ENCODE data around the gene NPPB. TPM values are rescaled to one million over a fixed set of nuclear protein-coding genes. Genes with fewer than 3 reads are reported as not detected.

NPPB gene
- total and polyA plus RNA-seq, 8 donors: 1.0 to 12.8 (median 2.7) TPM; not detected in 4

DNA sequence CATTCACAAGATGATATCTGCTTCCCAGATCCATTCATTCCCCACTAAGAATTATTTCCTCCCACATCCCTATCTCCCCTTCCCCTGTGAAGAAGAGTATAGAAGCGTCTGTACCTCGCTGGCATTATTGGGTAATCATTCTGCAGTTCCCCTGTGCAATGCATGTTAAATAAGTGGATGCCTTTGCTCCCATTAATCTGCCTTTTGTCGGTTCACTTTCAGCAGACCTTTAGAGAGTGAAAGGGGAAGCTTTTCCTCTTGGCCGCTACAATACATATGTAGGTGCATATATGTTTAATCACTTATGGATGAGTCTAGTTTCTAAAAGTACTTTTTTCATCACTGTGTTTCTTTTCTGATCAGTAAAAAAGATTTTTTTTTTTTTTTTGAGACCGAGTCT lies 45.7 kb downstream of the NPPB start:
- H3K4me3 ChIP-seq: no peak overlapping the region
- 82 to 93% (median 92%) methylated on average over 5 of the region's 5 CpGs for WGBS, 5 donors
- H3K4me1 ChIP-seq: peaks cover 0 to 18% (median 11%) of the 10 kb centered on the region in 4 donors
- no peak for TF ChIP-seq EP300 (IDR thresholded peaks at IDR 0.05)
- TF ChIP-seq, protein P1, sequence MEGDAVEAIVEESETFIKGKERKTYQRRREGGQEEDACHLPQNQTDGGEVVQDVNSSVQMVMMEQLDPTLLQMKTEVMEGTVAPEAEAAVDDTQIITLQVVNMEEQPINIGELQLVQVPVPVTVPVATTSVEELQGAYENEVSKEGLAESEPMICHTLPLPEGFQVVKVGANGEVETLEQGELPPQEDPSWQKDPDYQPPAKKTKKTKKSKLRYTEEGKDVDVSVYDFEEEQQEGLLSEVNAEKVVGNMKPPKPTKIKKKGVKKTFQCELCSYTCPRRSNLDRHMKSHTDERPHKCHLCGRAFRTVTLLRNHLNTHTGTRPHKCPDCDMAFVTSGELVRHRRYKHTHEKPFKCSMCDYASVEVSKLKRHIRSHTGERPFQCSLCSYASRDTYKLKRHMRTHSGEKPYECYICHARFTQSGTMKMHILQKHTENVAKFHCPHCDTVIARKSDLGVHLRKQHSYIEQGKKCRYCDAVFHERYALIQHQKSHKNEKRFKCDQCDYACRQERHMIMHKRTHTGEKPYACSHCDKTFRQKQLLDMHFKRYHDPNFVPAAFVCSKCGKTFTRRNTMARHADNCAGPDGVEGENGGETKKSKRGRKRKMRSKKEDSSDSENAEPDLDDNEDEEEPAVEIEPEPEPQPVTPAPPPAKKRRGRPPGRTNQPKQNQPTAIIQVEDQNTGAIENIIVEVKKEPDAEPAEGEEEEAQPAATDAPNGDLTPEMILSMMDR (IDR thresholded peaks at IDR 0.05): no peak
- no peak for TF ChIP-seq POLR2A (IDR thresholded peaks at IDR 0.05)
- no peak for TF ChIP-seq POLR2AphosphoS5 (IDR thresholded peaks at IDR 0.05)
- peaks cover 35 to 86% (median 82%) of the 10 kb centered on the region in 4 donors for H3K36me3 ChIP-seq
- H3K27ac ChIP-seq: no peak overlapping the region
- H3K27me3 ChIP-seq: no peaks in the 10 kb centered on the region
- DNase-seq: no peak
- intact Hi-C loops (cut with DNase I; ENCODE audit: low total_unique reads): no loop called here
- no peaks in the 10 kb centered on the region for H3K9me3 ChIP-seq

Small RNAs within 50 kb of the gene (small RNA-seq; reads per million reads assigned to genes)
- 0 reads per million in 4 donors for gene RF02156
- gene RF02157: 0 reads per million in 4 donors
- 0 reads per million in 4 donors for gene RF02158

Other genes with a start within 250 kb of the NPPB start
- 10 to 100 TPM in 1 of 5 donors, 1 to 10 TPM in 2, not detected in 2; 2.5 to 12.5 (median 5.0) TPM for gene FBXO2, start 204.5 kb downstream of the NPPB start, total RNA-seq
- 10 to 100 TPM in 2 of 3 donors, 1 to 10 TPM in 1; 5.5 to 16.7 (median 15.4) TPM for gene FBXO2, start 204.5 kb downstream of the NPPB start, polyA plus RNA-seq
- 10 to 100 TPM in 2 of 5 donors, 1 to 10 TPM in 3; 3.6 to 54.8 (median 9.0) TPM for gene FBXO44, start 204.1 kb downstream of the NPPB start, total RNA-seq
- gene FBXO44, start 204.1 kb downstream of the NPPB start, polyA plus RNA-seq: 10 to 100 TPM in 2 of 3 donors, 1 to 10 TPM in 1; 7.6 to 22.7 (median 17.0) TPM
- gene FBXO6, start 194.7 kb downstream of the NPPB start, total RNA-seq: 1 to 10 TPM in 4 of 5 donors, not detected in 1; 1.2 to 9.1 (median 7.1) TPM
- 10 to 100 TPM; 14.1 to 15.7 (median 15.0) TPM for gene FBXO6, start 194.7 kb downstream of the NPPB start, polyA plus RNA-seq
- gene MAD2L2, start 177.8 kb downstream of the NPPB start, total RNA-seq: 10 to 100 TPM in 3 of 5 donors, 1 to 10 TPM in 2; 7.2 to 23.9 (median 14.3) TPM
- gene MAD2L2, start 177.8 kb downstream of the NPPB start, polyA plus RNA-seq: 10 to 100 TPM; 45.6 to 54.4 (median 47.3) TPM
- gene DRAXIN, start 167.2 kb downstream of the NPPB start, total RNA-seq: under 1 TPM in 1 of 5 donors, not detected in 4; 0.18 TPM
- gene DRAXIN, start 167.2 kb downstream of the NPPB start, polyA plus RNA-seq: under 1 TPM in 2 of 3 donors, not detected in 1; 0.03 to 0.06 TPM
- 10 to 100 TPM in 4 of 5 donors, 1 to 10 TPM in 1; 4.1 to 76.3 (median 21.6) TPM for gene AGTRAP, start 122.8 kb downstream of the NPPB start, total RNA-seq
- gene AGTRAP, start 122.8 kb downstream of the NPPB start, polyA plus RNA-seq: 10 to 100 TPM; 27.8 to 60.3 (median 32.6) TPM
- 1 to 10 TPM in 1 of 5 donors, not detected in 4; 1.6 TPM for gene C1orf167, start 96.8 kb downstream of the NPPB start, total RNA-seq
- gene C1orf167, start 96.8 kb downstream of the NPPB start, polyA plus RNA-seq: 1 to 10 TPM in 2 of 3 donors, not detected in 1; 2.0 to 4.7 TPM
- 100 to 1,000 TPM in 2 of 5 donors, 10 to 100 TPM in 3; 42.0 to 171 (median 75.6) TPM for gene MTHFR, start 53.0 kb downstream of the NPPB start, total RNA-seq
- 1 to 10 TPM; 5.3 to 8.9 (median 5.5) TPM for gene MTHFR, start 53.0 kb downstream of the NPPB start, polyA plus RNA-seq
- 10 to 100 TPM in 4 of 5 donors, 1 to 10 TPM in 1; 4.9 to 49.6 (median 14.6) TPM for gene CLCN6, start 52.8 kb downstream of the NPPB start, total RNA-seq
- 1 to 10 TPM; 4.1 to 6.2 (median 4.1) TPM for gene CLCN6, start 52.8 kb downstream of the NPPB start, polyA plus RNA-seq
- gene NPPA, start 11.2 kb downstream of the NPPB start, total RNA-seq: 1 to 10 TPM in 2 of 5 donors, not detected in 3; 4.2 to 7.2 TPM
- gene NPPA, start 11.2 kb downstream of the NPPB start, polyA plus RNA-seq: 1 to 10 TPM in 2 of 3 donors, under 1 TPM in 1; 0.48 to 2.7 (median 2.0) TPM
- gene KIAA2013, start 67.5 kb upstream of the NPPB start, total RNA-seq: 100 to 1,000 TPM in 2 of 5 donors, 10 to 100 TPM in 3; 21.0 to 525 (median 70.0) TPM
- gene KIAA2013, start 67.5 kb upstream of the NPPB start, polyA plus RNA-seq: 10 to 100 TPM; 14.4 to 28.9 (median 15.5) TPM
- 10 to 100 TPM in 4 of 5 donors, 1 to 10 TPM in 1; 8.2 to 56.2 (median 39.4) TPM for gene PLOD1, start 75.8 kb upstream of the NPPB start, total RNA-seq
- 10 to 100 TPM in 2 of 3 donors, 1 to 10 TPM in 1; 9.8 to 39.5 (median 31.1) TPM for gene PLOD1, start 75.8 kb upstream of the NPPB start, polyA plus RNA-seq
- 10 to 100 TPM; 46.6 to 68.0 (median 53.6) TPM for gene MFN2, start 121.5 kb upstream of the NPPB start, total RNA-seq
- gene MFN2, start 121.5 kb upstream of the NPPB start, polyA plus RNA-seq: 10 to 100 TPM; 31.2 to 41.9 (median 37.4) TPM
- gene MIIP, start 160.6 kb upstream of the NPPB start, total RNA-seq: 100 to 1,000 TPM in 1 of 5 donors, 10 to 100 TPM in 3, 1 to 10 TPM in 1; 1.8 to 107 (median 13.2) TPM
- gene MIIP, start 160.6 kb upstream of the NPPB start, polyA plus RNA-seq: 10 to 100 TPM; 22.1 to 32.7 (median 25.7) TPM
- gene TNFRSF8, start 204.4 kb upstream of the NPPB start, total RNA-seq: under 1 TPM in 3 of 5 donors, not detected in 2; 0.18 to 0.58 (median 0.45) TPM
- gene TNFRSF8, start 204.4 kb upstream of the NPPB start, polyA plus RNA-seq: 1 to 10 TPM; 1.2 to 2.1 (median 1.5) TPM

All from stomach (tissue), 9 donors.